GM19395 (cell line): Measurements from ENCODE around the gene AGBL5.
A peak's percentile ranks its signal among the peaks of the same experiment; 100 is the strongest.
"Not testable (repeated sequence)": the region's sequence is repeated elsewhere in the genome, so short reads cannot be mapped to it uniquely, and the experiment has no call there.

Experiments used
- ATAC-seq: cut with Tn5 transposase; IDR thresholded peaks from one replicate; pipeline ENCODE4 v1.9.1; 2021; ENCODE audit warnings: mild to moderate bottlenecking, moderate library complexity; ENCODE audit not compliant: unreplicated experiment

The AGBL5 gene

GRCh38 chr2:27051902-27052645 lies 606 bp downstream of the AGBL5 start:
- no peak for ATAC-seq

GRCh38 chr2:27053321-27053720 lies 1.9 kb downstream of the AGBL5 start:
- ATAC-seq = no peak

- ATAC-seq = no peak
Measured at GRCh38 chr2:27053776-27054175, 2.3 kb downstream of the AGBL5 start.

- no peak for ATAC-seq
Measured at GRCh38 chr2:27054721-27055120, 3.3 kb downstream of the AGBL5 start.

- ATAC-seq = no peak
Measured at GRCh38 chr2:27057184-27057583, 5.7 kb downstream of the AGBL5 start.

GRCh38 chr2:27058210-27058609 lies 6.7 kb downstream of the AGBL5 start:
- ATAC-seq = no peak

- no peak for ATAC-seq
Measured at GRCh38 chr2:27059141-27059820, 7.8 kb downstream of the AGBL5 start.

GRCh38 chr2:27060323-27060722 lies 8.9 kb downstream of the AGBL5 start:
- no peak for ATAC-seq

GRCh38 chr2:27065128-27065527 lies 13.7 kb downstream of the AGBL5 start:
- no peak for ATAC-seq

- no peak for ATAC-seq
Measured at GRCh38 chr2:27067385-27067784, 15.9 kb downstream of the AGBL5 start.

- ATAC-seq = no peak
Measured at GRCh38 chr2:27069436-27069835, 18.0 kb downstream of the AGBL5 start.

GRCh38 chr2:27069961-27070618 lies 18.6 kb downstream of the AGBL5 start:
- no peak for ATAC-seq

- no peak for ATAC-seq
Measured at GRCh38 chr2:27070653-27071276, 19.3 kb downstream of the AGBL5 start.

GRCh38 chr2:27071277-27071989 lies 20.0 kb downstream of the AGBL5 start, which contains the start of gene OST4:
TSS of gene OST4 (minus strand) at chr2:27071654.
- peak; percentile 82 for ATAC-seq

GRCh38 chr2:27071990-27072830 lies 20.7 kb downstream of the AGBL5 start:
- ATAC-seq = peak; percentile 26

- ATAC-seq = no peak
Measured at GRCh38 chr2:27072920-27073319, 21.5 kb downstream of the AGBL5 start.

GRCh38 chr2:27073782-27074181 lies 22.3 kb downstream of the AGBL5 start:
- ATAC-seq = no peak

GRCh38 chr2:27074738-27075565 lies 23.5 kb downstream of the AGBL5 start:
- no peak for ATAC-seq

GRCh38 chr2:27075566-27075871 lies 24.1 kb downstream of the AGBL5 start:
- not testable (repeated sequence) for ATAC-seq
